K562 (cell line): Measurements from ENCODE around the gene VPS35. TPM values are rescaled to one million over a fixed set of nuclear protein-coding genes. Genes with fewer than 3 reads are reported as not detected.

ENCODE experiments used
- ATAC-seq: fragments of 200-7000 bp; cut with Tn5 transposase; 3 replicates; pipeline ENCODE4 v1.9.1; 2020; ENCODE audit warnings: moderate library complexity
- BruUV-seq: library from RNA; stranded (reverse); fragments of 400-500 nt; replicated peaks from 2 replicates; lab custom pipeline; 2021; lab: Mats Ljungman, UMichigan
- CTCF ChIA-PET: fragments of 300-600 bp; formaldehyde crosslinking; extraction: SDS; loops from one replicate; lab custom pipeline; 2021; ENCODE audit warnings: low intra/inter-chr PET ratio; lab: Yijun Ruan, JAX
- POLR2A ChIA-PET: fragments of 300-600, 350-650 bp; sonication (Branson Sonifier 250); formaldehyde crosslinking; extraction: SDS; loops from one replicate; lab custom pipeline; 2021; ENCODE audit warnings: antibody characterized with exemption, inconsistent platforms; lab: Yijun Ruan, JAX
- DNase-seq, 4 experiments: peaks; one replicate each; pipeline versions ENCODE4 v3.0.0 to v3.0.0-alpha.2; 2011 to 2018; ENCODE audit warnings: low spot score in 3 of 4, mixed read lengths in 3 of 4; ENCODE audit errors: extremely low read depth in 1 of 4
- FAIRE-seq: peaks from 2 replicates; lab custom pipeline; 2011; peaks lifted over from hg19 to GRCh38; lab: Jason Lieb, UNC
- H2AFZ ChIP-seq: 2 replicates; pipeline ENCODE4 v1.6.0; 2011; ENCODE audit warnings: low read depth, low read length, control low read depth, inconsistent platforms
- H3K27ac ChIP-seq: fragments of 200-600 bp; 3 replicates; pipeline ENCODE4 v1.8.0; 2011; ENCODE audit warnings: low read depth, mild to moderate bottlenecking, control low read depth, inconsistent platforms, low read length, moderate library complexity, mixed read lengths; ENCODE audit errors: extremely low read depth
- H3K27me3 ChIP-seq, 2 experiments: fragments of 300-600 bp in 1 of 2; 2 replicates in 1 of 2; 3 replicates in 1 of 2; pipeline versions ENCODE4 v1.6.0 to v1.8.0; 2011; ENCODE audit warnings: inconsistent platforms in 2 of 2, low read length in 2 of 2, mild to moderate bottlenecking in 1 of 2, mixed read lengths in 1 of 2, moderate library complexity in 1 of 2; ENCODE audit not compliant: control insufficient read depth in 2 of 2, insufficient read depth in 2 of 2
- H3K36me3 ChIP-seq: fragments of 300-600 bp; 3 replicates; pipeline ENCODE4 v1.8.0; 2011; ENCODE audit warnings: mild to moderate bottlenecking, low read length, inconsistent platforms; ENCODE audit not compliant: control insufficient read depth, insufficient read depth
- H3K4me1 ChIP-seq, 2 experiments: fragments of 200-600 bp in 1 of 2; replicated peaks in 1 of 2; 2 replicates in 1 of 2; 3 replicates in 1 of 2; pipeline versions ENCODE4 v1.5.1 to v1.8.0; 2011; ENCODE audit warnings: inconsistent platforms in 2 of 2, low read length in 2 of 2, mild to moderate bottlenecking in 1 of 2, mixed read lengths in 1 of 2, moderate library complexity in 1 of 2; ENCODE audit not compliant: control insufficient read depth in 2 of 2, insufficient read depth in 2 of 2
- H3K4me2 ChIP-seq: 2 replicates; pipeline ENCODE4 v1.6.1; 2011; ENCODE audit warnings: low read length, control low read depth, inconsistent platforms, mixed read lengths; ENCODE audit not compliant: insufficient read depth
- H3K4me3 ChIP-seq: fragments of 200-600 bp; sonication (generic), shearing (Covaris generic); 2 replicates; pipeline ENCODE4 v1.5.1; 2016; ENCODE audit warnings: control low read depth, inconsistent platforms
- H3K79me2 ChIP-seq: fragments of 200-600 bp; 3 replicates; pipeline ENCODE4 v1.8.0; 2011; ENCODE audit warnings: low read length, inconsistent platforms; ENCODE audit not compliant: control insufficient read depth, insufficient read depth
- H3K9ac ChIP-seq, 2 experiments: 2 replicates each; pipeline versions ENCODE4 v1.6.0 to v1.6.1; 2011; ENCODE audit warnings: low read depth in 2 of 2, low read length in 2 of 2, control low read depth in 1 of 2, inconsistent platforms in 1 of 2, mild to moderate bottlenecking in 1 of 2, mixed read lengths in 1 of 2; ENCODE audit not compliant: insufficient read depth in 1 of 2
- H3K9me1 ChIP-seq: one replicate; pipeline ENCODE4 v1.6.0; 2011; ENCODE audit warnings: inconsistent platforms, mild to moderate bottlenecking, low read length, moderate library complexity; ENCODE audit not compliant: control insufficient read depth, insufficient read depth
- H3K9me3 ChIP-seq: replicated peaks from 2 replicates; pipeline ENCODE4 v1.5.1; 2011; ENCODE audit warnings: low read depth, low read length, inconsistent platforms; ENCODE audit not compliant: control insufficient read depth, insufficient read depth
- H4K20me1 ChIP-seq: replicated peaks from 2 replicates; pipeline ENCODE4 v1.6.1; 2011; ENCODE audit warnings: low read length, inconsistent platforms, mixed read lengths; ENCODE audit not compliant: control insufficient read depth, insufficient read depth
- C11orf30 ChIP-seq: fragments of 450-650 bp; IDR thresholded peaks from 2 replicates; pipeline ENCODE4 v1.6.1; 2016; ENCODE audit warnings: low read depth, mild to moderate bottlenecking
- ETV6 ChIP-seq, 3 experiments: fragments of 150-350 bp in 1 of 3; sonication (generic) in 1 of 3; formaldehyde crosslinking in 1 of 3; IDR thresholded peaks; 2 replicates each; pipeline versions ENCODE4 v1.6.1 to v1.8.0; 2014 to 2022; ENCODE audit warnings: borderline replicate concordance in 2 of 3, low read depth in 2 of 3, antibody characterized with exemption in 1 of 3, low read length in 1 of 3, mild to moderate bottlenecking in 1 of 3, missing genetic modification reagents in 1 of 3
- HLTF ChIP-seq: fragments of 450-650 bp; IDR thresholded peaks from 2 replicates; pipeline ENCODE4 v1.6.1; 2016
- PRMT5 ChIP-seq: sonication (generic); formaldehyde crosslinking; IDR thresholded peaks from 2 replicates; pipeline ENCODE4 v1.5.0; 2020; ENCODE audit warnings: missing genetic modification reagents
- SUPT5H ChIP-seq: fragments of 450-650 bp; IDR thresholded peaks from 2 replicates; pipeline ENCODE4 v1.6.1; 2016
- WGBS: fragments of 100-300 bp; shearing (Covaris generic); methylation state at CpG from one replicate; pipeline ENCODE4 v1.1.6; 2016; ENCODE audit warnings: low coverage, mixed read lengths; ENCODE audit not compliant: insufficient coverage; ENCODE audit errors: missing lambda C conversion rate; 5-methylcytosine and 5-hydroxymethylcytosine counted together
- in situ Hi-C: fragments of 300-500 bp; cut with MboI; formaldehyde crosslinking; loops from 4 replicates; pipeline ENCODE4 v1.15.0; 2018; ENCODE audit warnings: inconsistent platforms, mixed read lengths
- intact Hi-C: fragments of 100-400 bp; cut with micrococcal nuclease; formaldehyde crosslinking; loops from 2 replicates; pipeline ENCODE4 v1.14.2; 2022
- polyA plus RNA-seq, 8 experiments: library from polyadenylated mRNA; depleted of rRNA in 4 of 8; stranded (reverse) in 5 of 8; unstranded in 3 of 8; fragments of >200 nt; fragmentation: Nextera tagmentation in 2 of 8; fragmentation: Illumina TruSeq in 1 of 8; extraction: Ambion mirVana in 2 of 8; extraction: Trizol in 1 of 8; gene quantifications; 2 replicates each; pipeline versions ENCODE4 v1.2.1 to v1.2.3, GENCODE V29; 2011 to 2014; ENCODE audit warnings: inconsistent platforms in 1 of 8, missing spikeins in 1 of 8
- total RNA-seq, 7 experiments: library from RNA; depleted of rRNA in 6 of 7; stranded (reverse); fragments of >200 nt in 6 of 7; fragmentation: Illumina TruSeq in 2 of 7; extraction: Trizol in 2 of 7; gene quantifications; 2 replicates each; pipeline versions ENCODE4 v1.2.1 to v1.2.3, GENCODE V29; 2011 to 2021; ENCODE audit warnings: low replicate concordance in 1 of 7
- TF ChIP-seq, protein P1 (sequence below): IDR thresholded peaks from 2 replicates; pipeline ENCODE4 v1.6.1; 2016; ENCODE audit warnings: missing genetic modification characterization, missing compliant biosample characterization
- TF ChIP-seq, protein P2 (sequence below): sonication (generic); formaldehyde crosslinking; IDR thresholded peaks from 2 replicates; pipeline ENCODE4 v1.8.1; 2022; ENCODE audit warnings: missing genetic modification reagents

The VPS35 gene
- total and polyA plus RNA-seq, 9 of the 15 experiments (the other 6 are each of a cell fraction or from before 2014, with no cell fraction given), result 32.7 to 131 (median 66.2) TPM

DNA sequence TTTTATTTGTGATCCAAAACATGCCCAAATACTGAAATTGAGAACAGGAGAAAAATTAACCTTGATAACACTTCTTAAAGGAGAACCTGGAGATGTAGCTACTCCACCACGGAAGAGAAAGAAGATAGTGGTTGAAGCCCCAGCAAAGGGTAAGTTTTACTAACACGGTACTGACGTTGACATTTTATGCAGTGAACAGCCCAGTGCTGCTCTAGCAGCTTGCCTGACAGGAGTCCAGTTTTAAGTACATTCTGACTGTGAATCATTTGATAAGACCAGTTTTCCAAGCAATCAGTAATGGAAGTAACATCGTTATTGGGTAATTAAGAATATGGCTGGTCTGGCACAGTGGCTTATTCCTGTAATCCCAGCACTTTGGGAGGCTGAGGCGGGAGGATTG, 7.0 kb upstream of the VPS35 start:
- Histone ChIP-seq H3K9me3 (no peaks in the 10 kb centered on the region), H3K9me1 (no peaks in the 10 kb centered on the region), H3K4me2 (no peak overlapping the region), H2AFZ (no peak overlapping the region), H4K20me1 (no peaks in the 10 kb centered on the region)
- TF ChIP-seq, protein P1, sequence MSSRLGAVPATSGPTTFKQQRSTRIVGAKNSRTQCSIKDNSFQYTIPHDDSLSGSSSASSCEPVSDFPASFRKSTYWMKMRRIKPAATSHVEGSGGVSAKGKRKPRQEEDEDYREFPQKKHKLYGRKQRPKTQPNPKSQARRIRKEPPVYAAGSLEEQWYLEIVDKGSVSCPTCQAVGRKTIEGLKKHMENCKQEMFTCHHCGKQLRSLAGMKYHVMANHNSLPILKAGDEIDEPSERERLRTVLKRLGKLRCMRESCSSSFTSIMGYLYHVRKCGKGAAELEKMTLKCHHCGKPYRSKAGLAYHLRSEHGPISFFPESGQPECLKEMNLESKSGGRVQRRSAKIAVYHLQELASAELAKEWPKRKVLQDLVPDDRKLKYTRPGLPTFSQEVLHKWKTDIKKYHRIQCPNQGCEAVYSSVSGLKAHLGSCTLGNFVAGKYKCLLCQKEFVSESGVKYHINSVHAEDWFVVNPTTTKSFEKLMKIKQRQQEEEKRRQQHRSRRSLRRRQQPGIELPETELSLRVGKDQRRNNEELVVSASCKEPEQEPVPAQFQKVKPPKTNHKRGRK (tag), result no peak
- no peak for TF ChIP-seq PRMT5 (CRISPR knock-in tag)
- TF ChIP-seq C11orf30, result no peak
- TF ChIP-seq ETV6 (IDR thresholded peaks at IDR 0.05; ENCODE audit: borderline replicate concordance in 1 of 2, low read depth in 2 of 2, low read length in 1 of 2), result no peak
- no peak for TF ChIP-seq ETV6 (CRISPR knock-in tag; IDR thresholded peaks at IDR 0.05; ENCODE audit: borderline replicate concordance)
- TF ChIP-seq, protein P2, sequence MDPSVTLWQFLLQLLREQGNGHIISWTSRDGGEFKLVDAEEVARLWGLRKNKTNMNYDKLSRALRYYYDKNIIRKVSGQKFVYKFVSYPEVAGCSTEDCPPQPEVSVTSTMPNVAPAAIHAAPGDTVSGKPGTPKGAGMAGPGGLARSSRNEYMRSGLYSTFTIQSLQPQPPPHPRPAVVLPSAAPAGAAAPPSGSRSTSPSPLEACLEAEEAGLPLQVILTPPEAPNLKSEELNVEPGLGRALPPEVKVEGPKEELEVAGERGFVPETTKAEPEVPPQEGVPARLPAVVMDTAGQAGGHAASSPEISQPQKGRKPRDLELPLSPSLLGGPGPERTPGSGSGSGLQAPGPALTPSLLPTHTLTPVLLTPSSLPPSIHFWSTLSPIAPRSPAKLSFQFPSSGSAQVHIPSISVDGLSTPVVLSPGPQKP (CRISPR knock-in tag), result no peak
- TF ChIP-seq HLTF, result no peak
- TF ChIP-seq SUPT5H, result no peak
- TF ChIP-seq, all 486 proteins: peak for 0
- no peak for FAIRE-seq
- in situ Hi-C loops, result loop anchor here (10.0 kb wide), 1 partner anchor 129 kb away; no protein-coding TSS in a partner anchor
- peaks cover 72% of the 10 kb centered on the region for H3K36me3 ChIP-seq
- peaks cover 0 to 5% of the 10 kb centered on the region in 2 experiments; a peak in 2 of 5 replicates for H3K4me1 ChIP-seq
- ATAC-seq, result no peak
- BruUV-seq, result no TSS peak
- no peak overlapping the region for H3K27ac ChIP-seq
- H3K9ac ChIP-seq, result no peak overlapping the region
- no peak overlapping the region for H3K4me3 ChIP-seq
- POLR2A ChIA-PET, result interaction anchor here (0.6 to 1.1 kb wide), 3 partner anchors 9 to 1019 kb away, joined by 3 to 4 read pairs (median 3); no protein-coding TSS in a partner anchor
- H3K79me2 ChIP-seq, result peaks cover 22% of the 10 kb centered on the region
- no peak for DNase-seq
- WGBS, result 97% methylated on average over 5 of the region's 5 CpGs
- CTCF ChIA-PET, result no interaction called here
- intact Hi-C loops, result no loop called here
- H3K27me3 ChIP-seq, result no peaks in the 10 kb centered on the region
